H9 (cell line): ENCODE measurements around the gene PAPLN. TPM values are rescaled to one million over a fixed set of nuclear protein-coding genes. Genes with fewer than 3 reads are reported as not detected.

ENCODE experiments used
- DNase-seq: peaks from one replicate; pipeline ENCODE4 v3.0.0-alpha.2; 2017
- H2AFZ ChIP-seq: one replicate; pipeline ENCODE4 v1.6.1; 2013; ENCODE audit warnings: mild to moderate bottlenecking, low read length, control low read depth, moderate library complexity
- H2AK5ac ChIP-seq: 2 replicates; pipeline ENCODE4 v1.6.1; 2013; ENCODE audit warnings: low read length, control low read depth, mixed read lengths; ENCODE audit not compliant: insufficient read length
- H2BK120ac ChIP-seq: one replicate; pipeline ENCODE4 v1.6.1; 2013; ENCODE audit warnings: low read depth, mild to moderate bottlenecking, low read length, control low read depth, inconsistent platforms; ENCODE audit not compliant: poor library complexity, severe bottlenecking
- H2BK12ac ChIP-seq: 2 replicates; pipeline ENCODE4 v1.6.1; 2013; ENCODE audit warnings: low read length, control low read depth, mixed read lengths, low read depth; ENCODE audit not compliant: insufficient read length
- H2BK15ac ChIP-seq: 2 replicates; pipeline ENCODE4 v1.6.1; 2013; ENCODE audit warnings: low read depth, low read length, control low read depth
- H2BK20ac ChIP-seq: one replicate; pipeline ENCODE4 v1.6.1; 2013; ENCODE audit warnings: low read depth, mild to moderate bottlenecking, low read length, control low read depth, inconsistent platforms; ENCODE audit not compliant: poor library complexity, severe bottlenecking
- H2BK5ac ChIP-seq: 2 replicates; pipeline ENCODE4 v1.6.1; 2013; ENCODE audit warnings: low read length, control low read depth, mixed read lengths; ENCODE audit not compliant: insufficient read length
- H3K14ac ChIP-seq: 2 replicates; pipeline ENCODE4 v1.6.1; 2013; ENCODE audit warnings: low read length, control low read depth; ENCODE audit not compliant: insufficient read depth
- H3K18ac ChIP-seq: 2 replicates; pipeline ENCODE4 v1.6.1; 2013; ENCODE audit warnings: low read depth, mild to moderate bottlenecking, mixed read lengths, low read length, control low read depth; ENCODE audit not compliant: insufficient read length
- H3K23ac ChIP-seq: 2 replicates; pipeline ENCODE4 v1.6.1; 2013; ENCODE audit warnings: low read length, control low read depth, mixed read lengths, low read depth; ENCODE audit not compliant: insufficient read length
- H3K23me2 ChIP-seq: 2 replicates; pipeline ENCODE4 v1.6.1; 2013; ENCODE audit warnings: low read depth, mild to moderate bottlenecking, mixed read lengths, low read length, control low read depth; ENCODE audit not compliant: insufficient read length, poor library complexity, severe bottlenecking
- H3K27ac ChIP-seq: 2 replicates; pipeline ENCODE4 v1.5.1; 2013; ENCODE audit warnings: low read length, control low read depth, mixed read lengths, low read depth; ENCODE audit not compliant: insufficient read length
- H3K27me3 ChIP-seq: 2 replicates; pipeline ENCODE4 v1.6.1; 2013; ENCODE audit warnings: low read length, control low read depth, inconsistent platforms; ENCODE audit not compliant: insufficient read depth
- H3K4ac ChIP-seq: 2 replicates; pipeline ENCODE4 v1.6.1; 2013; ENCODE audit warnings: low read depth, mild to moderate bottlenecking, control low read depth, inconsistent platforms, low read length, moderate library complexity
- H3K4me1 ChIP-seq: 2 replicates; pipeline ENCODE4 v1.6.1; 2013; ENCODE audit warnings: low read length, control low read depth, inconsistent platforms; ENCODE audit not compliant: insufficient read depth
- H3K4me2 ChIP-seq: 2 replicates; pipeline ENCODE4 v1.6.1; 2013; ENCODE audit warnings: low read length, control low read depth, mixed read lengths; ENCODE audit not compliant: insufficient read length, insufficient read depth
- H3K56ac ChIP-seq: 2 replicates; pipeline ENCODE4 v1.6.1; 2013; ENCODE audit warnings: low read depth, mild to moderate bottlenecking, mixed read lengths, low read length, control low read depth; ENCODE audit not compliant: insufficient read length
- H3K79me1 ChIP-seq: 2 replicates; pipeline ENCODE4 v1.6.1; 2013; ENCODE audit warnings: low read depth, mild to moderate bottlenecking, moderate library complexity, low read length, control low read depth, inconsistent platforms; ENCODE audit not compliant: insufficient read depth, poor library complexity, severe bottlenecking
- H3K79me2 ChIP-seq: 2 replicates; pipeline ENCODE4 v1.6.1; 2013; ENCODE audit warnings: low read length, control low read depth, inconsistent platforms; ENCODE audit not compliant: insufficient read depth
- H3K9ac ChIP-seq: 2 replicates; pipeline ENCODE4 v1.6.1; 2013; ENCODE audit warnings: low read length, control low read depth, mixed read lengths; ENCODE audit not compliant: insufficient read length; ENCODE audit errors: extremely low read depth
- H3K9me3 ChIP-seq: one replicate; pipeline ENCODE4 v1.6.1; 2013; ENCODE audit warnings: low read depth, low read length, inconsistent platforms; ENCODE audit not compliant: control insufficient read depth
- H3T11ph ChIP-seq: one replicate; pipeline ENCODE4 v1.6.1; 2013; ENCODE audit warnings: mild to moderate bottlenecking, low read length, control low read depth, inconsistent platforms
- H4K20me1 ChIP-seq: one replicate; pipeline ENCODE4 v1.6.1; 2013; ENCODE audit not compliant: control insufficient read depth, insufficient read length, insufficient read depth
- H4K5ac ChIP-seq: 2 replicates; pipeline ENCODE4 v1.6.1; 2013; ENCODE audit warnings: low read depth, mild to moderate bottlenecking, mixed read lengths, low read length, control low read depth; ENCODE audit not compliant: insufficient read length
- H4K8ac ChIP-seq: replicated peaks from 2 replicates; pipeline ENCODE4 v1.6.1; 2013; ENCODE audit warnings: low read length, control low read depth, mixed read lengths, low read depth; ENCODE audit not compliant: insufficient read length
- H4K91ac ChIP-seq: 2 replicates; pipeline ENCODE4 v1.6.1; 2013; ENCODE audit warnings: low read depth, mild to moderate bottlenecking, moderate library complexity, mixed read lengths, low read length, control low read depth; ENCODE audit not compliant: insufficient read length
- H3K27ac Mint-ChIP-seq, 3 experiments: 2 replicates in 2 of 3; 3 replicates in 1 of 3; pipeline ENCODE4 v1.8.0; 2020 to 2021; ENCODE audit warnings: mixed read lengths in 3 of 3, mild to moderate bottlenecking in 1 of 3, moderate library complexity in 1 of 3
- H3K27me3 Mint-ChIP-seq: 2 replicates; pipeline ENCODE4 v1.8.0; 2021; ENCODE audit warnings: low read depth, mild to moderate bottlenecking, moderate library complexity, mixed read lengths
- H3K36me3 Mint-ChIP-seq, 3 experiments: 2 replicates in 2 of 3; 3 replicates in 1 of 3; pipeline ENCODE4 v1.8.0; 2020 to 2021; ENCODE audit warnings: low read depth in 3 of 3, mixed read lengths in 3 of 3; ENCODE audit not compliant: insufficient read depth in 1 of 3
- H3K4me1 Mint-ChIP-seq, 2 experiments: 2 replicates each; pipeline ENCODE4 v1.8.0; 2020; ENCODE audit warnings: mixed read lengths in 2 of 2
- H3K4me3 Mint-ChIP-seq, 2 experiments: 2 replicates in 1 of 2; 3 replicates in 1 of 2; pipeline ENCODE4 v1.8.0; 2020 to 2021; ENCODE audit warnings: mild to moderate bottlenecking in 2 of 2, mixed read lengths in 2 of 2, moderate library complexity in 1 of 2
- H3K9me3 Mint-ChIP-seq, 2 experiments: 2 replicates in 1 of 2; 3 replicates in 1 of 2; pipeline ENCODE4 v1.8.0; 2020; ENCODE audit warnings: mild to moderate bottlenecking in 2 of 2, mixed read lengths in 2 of 2, moderate library complexity in 1 of 2
- CTCF ChIP-seq: fragments of 200-600 bp; sonication (generic); conservative IDR thresholded peaks from 3 replicates; pipeline ENCODE4 v1.8.0; 2021; ENCODE audit warnings: antibody characterized with exemption, mild to moderate bottlenecking
- WGBS: extraction: QIAGEN DNeasy Blood & Tissue Kit; methylation state at CpG from one replicate; pipeline ENCODE4 v1.1.7; 2013; ENCODE audit warnings: missing lambda C conversion rate, low lambda C conversion rate, mixed read lengths; ENCODE audit not compliant: insufficient read length; ENCODE audit errors: extremely low coverage; 5-methylcytosine and 5-hydroxymethylcytosine counted together
- total RNA-seq: library from RNA; stranded (reverse); gene quantifications from 2 replicates; pipeline ENCODE4 v1.2.1, GENCODE V29; 2021

The PAPLN gene
- total RNA-seq, 1 experiment from 2014 or later = 8.5 TPM

- H3K4me2 ChIP-seq = no peak overlapping the region
- no peak overlapping the region for H2BK15ac ChIP-seq
- no peak overlapping the region for H4K91ac ChIP-seq
- H3K14ac ChIP-seq = no peak overlapping the region
- Mint-ChIP-seq H3K27ac (peak overlapping the region in 1 of 3 experiments; percentile 4; a peak in 2 of 7 replicates), H3K27me3 (peaks cover 18% of the 10 kb centered on the region), H3K9me3 (peaks cover 0 to 2% of the 10 kb centered on the region in 2 experiments; a peak in 1 of 5 replicates), H3K4me1 (peaks cover 5 to 7% of the 10 kb centered on the region in 2 experiments; a peak in 3 of 4 replicates), H3K4me3 (no peak overlapping the region), H3K36me3 (peaks cover 3 to 5% (median 4%) of the 10 kb centered on the region in 3 experiments; a peak in 4 of 7 replicates)
- no peak overlapping the region for H3T11ph ChIP-seq
- H2AK5ac ChIP-seq = no peak overlapping the region
- H4K20me1 ChIP-seq = no peaks in the 10 kb centered on the region
- no peak overlapping the region for H4K5ac ChIP-seq
- no peaks in the 10 kb centered on the region for H3K79me2 ChIP-seq
- H3K9me3 ChIP-seq = no peaks in the 10 kb centered on the region
- H2BK12ac ChIP-seq = no peak overlapping the region
- no peak overlapping the region for H2BK120ac ChIP-seq
- no peaks in the 10 kb centered on the region for H3K4me1 ChIP-seq
- H2BK5ac ChIP-seq = no peak overlapping the region
- no peaks in the 10 kb centered on the region for H3K27me3 ChIP-seq
- DNase-seq = no peak
- no CpG with 5 or more reads among the region's 18 CpGs for WGBS
- H3K9ac ChIP-seq = no peak overlapping the region
- H3K56ac ChIP-seq = no peak overlapping the region
- H3K23ac ChIP-seq = no peak overlapping the region
- H2BK20ac ChIP-seq = no peak overlapping the region
- H3K27ac ChIP-seq = no peak overlapping the region
- no peak overlapping the region for H3K4ac ChIP-seq
- H3K23me2 ChIP-seq = no peaks in the 10 kb centered on the region
- no peak overlapping the region for H4K8ac ChIP-seq
- no peak overlapping the region for H3K18ac ChIP-seq
- H2AFZ ChIP-seq = no peak overlapping the region
- H3K79me1 ChIP-seq = no peaks in the 10 kb centered on the region
- TF ChIP-seq CTCF = no peak
These were observed 27.8 kb downstream of the PAPLN start for GRCh38 chr14:73264885-73265720.
